Ascending aorta (tissue), 2 donors: Measurements from ENCODE around the gene NAV2. TPM values are rescaled to one million over a fixed set of nuclear protein-coding genes. Genes with fewer than 3 reads are reported as not detected.

ENCODE experiments used
- DNase-seq, 2 donors: peaks; one replicate each; pipeline ENCODE4 v3.0.0-alpha.2; 2019; ENCODE audit warnings: low spot score in 2 of 2
- H3K27ac ChIP-seq, 2 donors: fragments of 200-600 bp; sonication (generic); one replicate each; pipeline ENCODE4 v1.5.1; 2016 to 2017; ENCODE audit warnings: mild to moderate bottlenecking in 1 of 2
- H3K27me3 ChIP-seq: fragments of 200-600 bp; sonication (generic); one replicate; pipeline ENCODE4 v1.5.1; 2017
- H3K36me3 ChIP-seq, 2 donors: fragments of 200-600 bp; sonication (generic); one replicate each; pipeline ENCODE4 v1.5.1; 2016
- H3K4me1 ChIP-seq, 2 donors: fragments of 200-600 bp; sonication (generic); one replicate each; pipeline ENCODE4 v1.5.1; 2016 to 2017; ENCODE audit warnings: mild to moderate bottlenecking in 1 of 2
- H3K4me3 ChIP-seq, 2 donors: fragments of 200-600 bp; sonication (generic); one replicate each; pipeline ENCODE4 v1.5.1; 2016 to 2017; ENCODE audit warnings: mild to moderate bottlenecking in 1 of 2
- H3K9me3 ChIP-seq, 2 donors: fragments of 200-600 bp; sonication (generic); one replicate each; pipeline ENCODE4 v1.5.1; 2016
- CTCF ChIP-seq, 3 experiments: fragments of 200-600 bp in 2 of 3; fragments of 450-650 bp in 1 of 3; sonication (generic) in 2 of 3; IDR thresholded peaks; one replicate each; pipeline ENCODE4 v1.5.1; 2016 to 2019; ENCODE audit warnings: antibody characterized with exemption in 3 of 3, mild to moderate bottlenecking in 1 of 3, moderate library complexity in 1 of 3
- intact Hi-C: fragments of 100-400 bp; cut with DNase I; formaldehyde crosslinking; loops from one replicate; pipeline ENCODE4 v1.15.1; 2023
- total RNA-seq: library from RNA; depleted of rRNA; stranded (reverse); fragments of >200 nt; gene quantifications from one replicate; pipeline ENCODE4 v1.1.0, GENCODE V29; 2016

Gene NAV2
- total RNA-seq, 1 donor from 2014 or later: 62.6 TPM

DNA sequence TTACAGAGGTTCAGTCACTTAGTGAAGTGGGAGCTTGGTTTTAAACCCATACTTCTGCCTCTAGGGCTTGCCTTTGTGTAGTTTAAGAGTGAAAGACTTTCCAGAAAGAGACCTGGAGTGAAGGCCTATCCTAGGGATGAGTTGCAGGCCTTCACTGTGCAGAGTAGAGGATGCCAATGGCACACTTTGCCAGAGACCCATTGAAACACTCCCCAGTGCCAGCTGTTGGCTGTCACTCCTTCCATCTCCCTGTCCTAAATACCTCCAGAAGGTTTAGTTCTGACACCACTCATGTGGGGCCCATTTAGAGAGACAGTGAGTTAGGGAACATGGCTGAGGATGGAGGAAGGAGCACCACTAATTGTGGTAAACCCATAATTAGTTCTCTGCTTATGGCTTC is 31.5 kb downstream of the NAV2 start:
- Histone ChIP-seq H3K36me3 (peaks cover 12 to 38% of the 10 kb centered on the region in 2 donors), H3K4me3 (no peak overlapping the region), H3K27ac (peak overlapping the region; percentile 47 to 49), H3K4me1 (peaks cover 7 to 32% of the 10 kb centered on the region in 2 donors), H3K27me3 (no peaks in the 10 kb centered on the region), H3K9me3 (no peaks in the 10 kb centered on the region)
- no peak for DNase-seq
- no peak for TF ChIP-seq CTCF (IDR thresholded peaks at IDR 0.05)
- intact Hi-C loops: loop anchor here (5.0 kb wide), 1 partner anchor 158 kb away; no protein-coding TSS in a partner anchor

DNA sequence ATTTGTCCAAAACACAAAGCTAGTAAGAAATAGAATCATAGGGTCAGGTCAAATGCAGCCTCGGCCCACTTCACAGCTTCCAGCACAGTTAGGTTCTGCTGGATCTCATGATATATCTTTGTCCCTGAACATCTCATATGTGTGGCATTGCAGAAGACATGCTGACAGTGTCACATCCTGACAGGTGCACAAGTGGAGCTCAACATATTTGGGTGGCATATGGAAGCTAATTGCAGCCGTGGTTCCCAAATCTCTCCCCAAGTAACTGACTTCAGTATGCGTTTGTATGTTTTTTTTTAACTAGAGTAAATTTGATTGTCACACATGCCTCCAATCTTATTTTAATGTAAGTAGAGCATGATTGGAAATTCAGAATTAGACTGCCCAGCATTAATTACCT is 33.4 kb downstream of the NAV2 start:
- TF ChIP-seq CTCF (IDR thresholded peaks at IDR 0.05): no peak
- no peak overlapping the region for H3K27ac ChIP-seq
- no peak for DNase-seq
- intact Hi-C loops: no loop called here
- H3K36me3 ChIP-seq: peaks cover 24 to 48% of the 10 kb centered on the region in 2 donors
- H3K4me1 ChIP-seq: peaks cover 4 to 19% of the 10 kb centered on the region in 2 donors
- no peak overlapping the region for H3K4me3 ChIP-seq
- H3K27me3 ChIP-seq: no peaks in the 10 kb centered on the region
- H3K9me3 ChIP-seq: no peaks in the 10 kb centered on the region

DNA sequence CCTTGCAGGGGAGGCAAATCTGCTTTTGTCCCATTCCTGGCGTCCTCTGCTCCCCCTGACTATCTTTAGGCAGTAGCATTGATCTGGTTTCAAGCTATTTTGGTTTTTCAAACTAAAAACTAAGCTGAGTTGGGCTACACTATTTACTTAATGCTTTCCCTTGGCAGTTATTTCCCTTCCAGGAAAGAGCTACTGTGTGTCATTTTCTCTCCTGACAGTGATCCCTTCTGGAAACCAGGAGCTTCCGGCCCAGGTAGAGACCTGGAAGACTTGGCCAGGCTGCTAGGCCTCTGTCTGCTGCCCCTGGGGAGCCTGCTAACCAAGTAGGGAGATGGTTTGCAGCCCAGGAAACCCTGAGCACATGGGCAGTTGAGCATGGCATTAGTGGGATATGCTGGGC is 35.0 kb downstream of the NAV2 start:
- H3K4me1 ChIP-seq: peaks cover 4 to 11% of the 10 kb centered on the region in 2 donors
- H3K27me3 ChIP-seq: no peaks in the 10 kb centered on the region
- H3K9me3 ChIP-seq: no peaks in the 10 kb centered on the region
- intact Hi-C loops: no loop called here
- no peak for TF ChIP-seq CTCF (IDR thresholded peaks at IDR 0.05)
- H3K27ac ChIP-seq: peak overlapping the region; percentile 31 to 37
- H3K36me3 ChIP-seq: peaks cover 26 to 48% of the 10 kb centered on the region in 2 donors
- no peak overlapping the region for H3K4me3 ChIP-seq
- DNase-seq: no peak

- no peaks in the 10 kb centered on the region for H3K9me3 ChIP-seq
- no peak overlapping the region for H3K4me3 ChIP-seq
- H3K27me3 ChIP-seq: no peaks in the 10 kb centered on the region
- no peak for TF ChIP-seq CTCF (IDR thresholded peaks at IDR 0.05)
- no peak overlapping the region for H3K27ac ChIP-seq
- intact Hi-C loops: loop anchor here (10.0 kb wide), 1 partner anchor 364 kb away; no protein-coding TSS in a partner anchor
- H3K4me1 ChIP-seq: peaks cover 4 to 19% of the 10 kb centered on the region in 2 donors
- no peak for DNase-seq
- peaks cover 20 to 44% of the 10 kb centered on the region in 2 donors for H3K36me3 ChIP-seq
These were observed 38.4 kb downstream of the NAV2 start for GRCh38 chr11:19751055-19751454.

GRCh38 chr11:19753451-19754106 is 40.9 kb downstream of the NAV2 start:
- Histone ChIP-seq H3K9me3 (no peaks in the 10 kb centered on the region), H3K27ac (peak overlapping the region; percentile 75 to 79), H3K27me3 (no peaks in the 10 kb centered on the region), H3K4me1 (peaks cover 8 to 37% of the 10 kb centered on the region in 2 donors), H3K4me3 (no peak overlapping the region), H3K36me3 (peaks cover 26 to 34% of the 10 kb centered on the region in 2 donors)
- TF ChIP-seq CTCF (IDR thresholded peaks at IDR 0.05): no peak
- intact Hi-C loops: loop anchor here (10.0 kb wide), 1 partner anchor 361 kb away; no protein-coding TSS in a partner anchor
- no peak for DNase-seq
